Astrocyte (in vitro differentiated cells and primary cell): ENCODE data around the gene ACBD3. TPM values are rescaled to one million over a fixed set of nuclear protein-coding genes. Genes with fewer than 3 reads are reported as not detected.

Experiments used
- DNase-seq: peaks from one replicate; pipeline ENCODE4 v3.0.0-alpha.2; 2010; ENCODE audit warnings: low read depth
- FAIRE-seq: peaks from 2 replicates; lab custom pipeline; 2011; peaks lifted over from hg19 to GRCh38; lab: Jason Lieb, UNC
- H2AFZ ChIP-seq: 2 replicates; pipeline ENCODE4 v1.6.0; 2012; ENCODE audit warnings: low read depth, low read length, inconsistent platforms
- H3K27ac ChIP-seq: 2 replicates; pipeline ENCODE4 v1.5.1; 2011; ENCODE audit warnings: low read depth, low read length, inconsistent platforms
- H3K27me3 ChIP-seq: 2 replicates; pipeline ENCODE4 v1.6.0; 2011; ENCODE audit warnings: low read length, inconsistent platforms; ENCODE audit not compliant: insufficient read depth
- H3K36me3 ChIP-seq: 2 replicates; pipeline ENCODE4 v1.5.1; 2011; ENCODE audit warnings: low read length, inconsistent platforms; ENCODE audit not compliant: insufficient read depth
- H3K4me1 ChIP-seq: 2 replicates; pipeline ENCODE4 v1.5.1; 2011; ENCODE audit warnings: low read length, inconsistent platforms; ENCODE audit not compliant: insufficient read depth
- H3K4me2 ChIP-seq: 2 replicates; pipeline ENCODE4 v1.6.0; 2012; ENCODE audit warnings: low read length, inconsistent platforms
- H3K4me3 ChIP-seq: 2 replicates; pipeline ENCODE4 v1.5.1; 2011; ENCODE audit warnings: low read depth, mild to moderate bottlenecking, low read length, inconsistent platforms; ENCODE audit not compliant: insufficient read depth
- H3K79me2 ChIP-seq: 2 replicates; pipeline ENCODE4 v1.6.0; 2012; ENCODE audit warnings: mild to moderate bottlenecking, low read length, inconsistent platforms; ENCODE audit not compliant: insufficient read depth
- H3K9ac ChIP-seq: 2 replicates; pipeline ENCODE4 v1.6.0; 2012; ENCODE audit warnings: mild to moderate bottlenecking, low read length, inconsistent platforms
- H3K9me3 ChIP-seq: 2 replicates; pipeline ENCODE4 v1.5.1; 2012; ENCODE audit warnings: low read depth, mild to moderate bottlenecking, low read length, inconsistent platforms; ENCODE audit not compliant: insufficient read depth
- H4K20me1 ChIP-seq: 2 replicates; pipeline ENCODE4 v1.6.0; 2012; ENCODE audit warnings: low read length, inconsistent platforms; ENCODE audit not compliant: insufficient read depth
- H3K27ac Mint-ChIP-seq: one replicate; pipeline ENCODE4 v1.8.0; 2021; ENCODE audit warnings: mild to moderate bottlenecking, mixed read lengths; ENCODE audit not compliant: unreplicated experiment
- H3K27me3 Mint-ChIP-seq: one replicate; pipeline ENCODE4 v1.8.0; 2021; ENCODE audit warnings: low read depth, mixed read lengths; ENCODE audit not compliant: unreplicated experiment
- H3K36me3 Mint-ChIP-seq: one replicate; pipeline ENCODE4 v1.8.0; 2021; ENCODE audit warnings: low read depth, mixed read lengths; ENCODE audit not compliant: unreplicated experiment
- H3K4me1 Mint-ChIP-seq: one replicate; pipeline ENCODE4 v1.8.0; 2021; ENCODE audit warnings: low read depth, mixed read lengths; ENCODE audit not compliant: unreplicated experiment
- H3K4me3 Mint-ChIP-seq: one replicate; pipeline ENCODE4 v1.8.0; 2021; ENCODE audit warnings: mild to moderate bottlenecking, moderate library complexity, mixed read lengths; ENCODE audit not compliant: unreplicated experiment
- H3K9me3 Mint-ChIP-seq: one replicate; pipeline ENCODE4 v1.8.0; 2021; ENCODE audit warnings: mild to moderate bottlenecking, mixed read lengths; ENCODE audit not compliant: unreplicated experiment
- CTCF ChIP-seq: IDR thresholded peaks from 2 replicates; pipeline ENCODE4 v1.5.1; 2011; ENCODE audit warnings: low read depth, mild to moderate bottlenecking, inconsistent platforms, low read length, moderate library complexity; ENCODE audit not compliant: insufficient read depth
- EZH2 ChIP-seq: IDR thresholded peaks from 2 replicates; pipeline ENCODE4 v1.6.1; 2012; ENCODE audit warnings: mild to moderate bottlenecking, low read length, inconsistent platforms; ENCODE audit not compliant: insufficient read depth
- total RNA-seq: library from RNA; stranded (reverse); gene quantifications from 2 replicates; pipeline ENCODE4 v1.2.1, GENCODE V29; 2021

Gene ACBD3
- total RNA-seq, 1 donor from 2014 or later, result 66.7 TPM

- H3K4me1 ChIP-seq, result no peaks in the 10 kb centered on the region
- Mint-ChIP-seq H3K27ac (no peak overlapping the region), H3K9me3 (no peaks in the 10 kb centered on the region)
Measured at GRCh38 chr1:226220473-226221189, 34.1 kb upstream of the ACBD3 start.

GRCh38 chr1:226217273-226217672, 30.7 kb upstream of the ACBD3 start:
- Mint-ChIP-seq H3K4me1 (peaks cover 3% of the 10 kb centered on the region), H3K36me3 (no peaks in the 10 kb centered on the region), H3K27ac (no peak overlapping the region), H3K4me3 (no peak overlapping the region), H3K27me3 (peaks cover 6% of the 10 kb centered on the region), H3K9me3 (no peaks in the 10 kb centered on the region)
- no peak for TF ChIP-seq CTCF
- no peak for TF ChIP-seq EZH2
- Histone ChIP-seq H3K4me1 (no peaks in the 10 kb centered on the region), H3K9me3 (no peaks in the 10 kb centered on the region), H3K36me3 (no peaks in the 10 kb centered on the region), H3K79me2 (no peaks in the 10 kb centered on the region), H2AFZ (peak overlapping the region; percentile 26), H3K4me3 (no peak overlapping the region), H4K20me1 (no peaks in the 10 kb centered on the region), H3K27ac (no peak overlapping the region), H3K4me2 (no peak overlapping the region), H3K9ac (no peak overlapping the region), H3K27me3 (no peaks in the 10 kb centered on the region)
- DNase-seq, result no peak
- no peak for FAIRE-seq

More at GRCh38 chr1:226220473-226221189, 34.1 kb upstream of the ACBD3 start:
- peaks cover 3% of the 10 kb centered on the region for H3K4me1 Mint-ChIP-seq
- FAIRE-seq (no peak), DNase-seq (no peak)
- Histone ChIP-seq H3K9ac (no peak overlapping the region), H3K79me2 (no peaks in the 10 kb centered on the region), H2AFZ (peak overlapping the region; percentile 20), H4K20me1 (no peaks in the 10 kb centered on the region), H3K27ac (no peak overlapping the region), H3K4me2 (no peak overlapping the region), H3K27me3 (peaks cover 3% of the 10 kb centered on the region), H3K9me3 (no peaks in the 10 kb centered on the region), H3K36me3 (no peaks in the 10 kb centered on the region), H3K4me3 (no peak overlapping the region)
- H3K36me3 Mint-ChIP-seq, result no peaks in the 10 kb centered on the region
- TF ChIP-seq EZH2 (no peak), CTCF (no peak)
- H3K4me3 Mint-ChIP-seq, result no peak overlapping the region
- H3K27me3 Mint-ChIP-seq, result peaks cover 23% of the 10 kb centered on the region

DNA sequence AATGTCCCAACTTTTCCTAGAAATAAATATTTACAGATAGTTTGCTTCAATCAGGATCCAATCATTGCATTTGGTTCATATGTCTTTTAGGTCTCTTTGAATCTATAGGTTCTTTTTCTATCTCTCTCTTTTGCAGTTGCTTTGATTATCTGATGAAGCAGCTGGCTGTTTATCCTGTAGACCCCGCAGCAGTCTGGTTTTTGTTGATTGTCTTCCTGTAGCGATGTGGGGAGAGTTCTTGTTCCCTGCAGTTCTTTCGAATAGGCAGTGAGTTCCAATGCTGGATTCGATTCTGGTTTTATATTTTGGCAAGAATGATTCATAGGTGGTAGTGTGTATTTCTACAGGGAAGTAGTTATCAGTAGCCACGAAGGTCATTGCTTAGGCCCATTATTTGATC, 29.5 kb upstream of the ACBD3 start:
- Mint-ChIP-seq H3K27me3 (peaks cover 3% of the 10 kb centered on the region), H3K27ac (no peak overlapping the region), H3K4me1 (peaks cover 3% of the 10 kb centered on the region), H3K9me3 (no peaks in the 10 kb centered on the region), H3K4me3 (no peak overlapping the region), H3K36me3 (no peaks in the 10 kb centered on the region)
- Histone ChIP-seq H3K27ac (no peak overlapping the region), H3K27me3 (no peaks in the 10 kb centered on the region), H3K4me3 (no peak overlapping the region), H3K36me3 (no peaks in the 10 kb centered on the region), H3K79me2 (no peaks in the 10 kb centered on the region), H2AFZ (no peak overlapping the region), H3K4me2 (no peak overlapping the region), H4K20me1 (no peaks in the 10 kb centered on the region), H3K4me1 (no peaks in the 10 kb centered on the region), H3K9me3 (no peaks in the 10 kb centered on the region), H3K9ac (no peak overlapping the region)
- DNase-seq (no peak), FAIRE-seq (no peak)
- TF ChIP-seq EZH2 (no peak), CTCF (no peak)
